ENCODE measurements around the gene CERKL. TPM values are rescaled to one million over a fixed set of nuclear protein-coding genes. Genes with fewer than 3 reads are reported as not detected.

Gene CERKL
- total and polyA plus RNA-seq, 9 of the 15 experiments (the other 6 are each of a cell fraction or from before 2014, with no cell fraction given) = 0.04 to 0.08 TPM; not detected in 7

DNA sequence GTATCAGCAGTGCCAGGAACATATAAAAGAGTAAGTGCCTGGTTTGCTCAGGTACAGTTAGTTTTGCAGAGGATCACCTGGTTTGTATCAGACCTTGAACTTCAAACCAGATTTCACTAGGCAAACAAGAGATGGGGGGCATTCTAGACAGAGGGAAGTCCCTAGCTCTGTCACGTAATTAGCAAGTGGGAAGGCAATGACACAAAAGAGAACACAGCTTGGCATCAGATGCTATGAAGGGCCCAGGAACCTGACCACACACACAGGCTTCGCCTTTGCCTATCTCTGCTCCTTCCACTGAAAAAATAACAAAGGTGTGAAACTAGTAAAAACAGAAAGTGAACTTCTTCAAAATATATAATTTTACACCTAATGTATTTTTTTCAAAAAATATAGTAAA lies 62.6 kb downstream of the CERKL start (continued):
- TF ChIP-seq, protein P1, sequence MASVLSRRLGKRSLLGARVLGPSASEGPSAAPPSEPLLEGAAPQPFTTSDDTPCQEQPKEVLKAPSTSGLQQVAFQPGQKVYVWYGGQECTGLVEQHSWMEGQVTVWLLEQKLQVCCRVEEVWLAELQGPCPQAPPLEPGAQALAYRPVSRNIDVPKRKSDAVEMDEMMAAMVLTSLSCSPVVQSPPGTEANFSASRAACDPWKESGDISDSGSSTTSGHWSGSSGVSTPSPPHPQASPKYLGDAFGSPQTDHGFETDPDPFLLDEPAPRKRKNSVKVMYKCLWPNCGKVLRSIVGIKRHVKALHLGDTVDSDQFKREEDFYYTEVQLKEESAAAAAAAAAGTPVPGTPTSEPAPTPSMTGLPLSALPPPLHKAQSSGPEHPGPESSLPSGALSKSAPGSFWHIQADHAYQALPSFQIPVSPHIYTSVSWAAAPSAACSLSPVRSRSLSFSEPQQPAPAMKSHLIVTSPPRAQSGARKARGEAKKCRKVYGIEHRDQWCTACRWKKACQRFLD (CRISPR knock-in tag; IDR thresholded peaks at IDR 0.05) = no peak
- no peak for TF ChIP-seq FUS (optimal IDR thresholded peaks at IDR 0.05; ENCODE audit: low read depth, low read length)

DNA sequence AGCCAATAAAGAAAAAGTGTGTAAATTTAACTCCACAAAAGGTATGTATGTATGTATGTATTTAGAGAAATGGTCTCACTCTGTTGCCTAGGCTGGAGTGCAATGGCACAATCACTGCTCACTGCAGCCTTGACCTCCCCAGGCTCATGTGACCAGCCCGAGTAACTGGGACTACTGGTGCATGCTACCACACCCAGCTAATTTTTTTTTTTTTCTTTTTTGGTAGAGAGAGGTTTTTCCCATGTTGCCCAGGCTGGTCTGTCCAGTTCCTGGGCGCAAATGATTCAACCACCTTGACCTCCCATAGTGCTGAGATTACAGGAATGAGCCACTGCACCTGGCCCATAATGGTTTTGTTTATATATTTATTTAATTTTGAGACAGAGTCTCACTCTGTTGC lies 67.1 kb downstream of the CERKL start:
- no peak for FAIRE-seq
- WGBS (ENCODE audit: insufficient coverage, low coverage, missing lambda C conversion rate) = 0% methylated on average over 2 of the region's 2 CpGs

More for the DNA sequence above, 67.1 kb downstream of the CERKL start:
- CTCF ChIA-PET (ENCODE audit: low intra/inter-chr PET ratio) = no interaction called here
- in situ Hi-C loops (cut with MboI) (no loop called here), intact Hi-C loops (cut with micrococcal nuclease) (no loop called here)
- Histone ChIP-seq H3K9me1 (ENCODE audit: control insufficient read depth, insufficient read depth, low read length) (no peaks in the 10 kb centered on the region), H3K27ac (ENCODE audit: extremely low read depth, low read depth, low read length) (no peak overlapping the region), H3K36me3 (ENCODE audit: control insufficient read depth, insufficient read depth, low read length) (no peaks in the 10 kb centered on the region), H3K9me3 (replicated peaks; ENCODE audit: control insufficient read depth, insufficient read depth, low read depth, low read length) (no peaks in the 10 kb centered on the region), H3K27me3 (ENCODE audit: control insufficient read depth in 2 of 2, insufficient read depth in 2 of 2, low read length in 2 of 2) (no peaks in the 10 kb centered on the region), H4K20me1 (replicated peaks; ENCODE audit: control insufficient read depth, insufficient read depth, low read length) (no peaks in the 10 kb centered on the region), H3K4me3 (no peak overlapping the region), H3K79me2 (ENCODE audit: control insufficient read depth, insufficient read depth, low read length) (no peaks in the 10 kb centered on the region), H3K9ac (ENCODE audit: insufficient read depth in 1 of 2, low read depth in 2 of 2, low read length in 2 of 2) (no peak overlapping the region), H3K4me2 (ENCODE audit: insufficient read depth, low read length) (no peak overlapping the region), H2AFZ (ENCODE audit: low read depth, low read length) (no peak overlapping the region), H3K4me1 (replicated peaks in 1 of 2; ENCODE audit: control insufficient read depth in 2 of 2, insufficient read depth in 2 of 2, low read length in 2 of 2) (no peaks in the 10 kb centered on the region)
- ATAC-seq = no peak
- POLR2A ChIA-PET = no interaction called here
- no TSS peak for BruUV-seq (replicated peaks)
- DNase-seq (ENCODE audit: extremely low read depth in 1 of 4, low spot score in 3 of 4) = no peak
- TF ChIP-seq POLR2H (tag; IDR thresholded peaks at IDR 0.05; ENCODE audit: low read depth) = no peak
- no peak for TF ChIP-seq MAFF (IDR thresholded peaks at IDR 0.05; ENCODE audit: low read length)
- no peak for TF ChIP-seq HMG20A (CRISPR knock-in tag; conservative IDR thresholded peaks at IDR 0.05)
- TF ChIP-seq ZNF282 (CRISPR knock-in tag; IDR thresholded peaks at IDR 0.05) = no peak
- no peak for TF ChIP-seq ZNF507 (tag; conservative IDR thresholded peaks at IDR 0.05)
- no peak for TF ChIP-seq CAMTA2 (CRISPR knock-in tag; conservative IDR thresholded peaks at IDR 0.05)
- TF ChIP-seq, protein P2, sequence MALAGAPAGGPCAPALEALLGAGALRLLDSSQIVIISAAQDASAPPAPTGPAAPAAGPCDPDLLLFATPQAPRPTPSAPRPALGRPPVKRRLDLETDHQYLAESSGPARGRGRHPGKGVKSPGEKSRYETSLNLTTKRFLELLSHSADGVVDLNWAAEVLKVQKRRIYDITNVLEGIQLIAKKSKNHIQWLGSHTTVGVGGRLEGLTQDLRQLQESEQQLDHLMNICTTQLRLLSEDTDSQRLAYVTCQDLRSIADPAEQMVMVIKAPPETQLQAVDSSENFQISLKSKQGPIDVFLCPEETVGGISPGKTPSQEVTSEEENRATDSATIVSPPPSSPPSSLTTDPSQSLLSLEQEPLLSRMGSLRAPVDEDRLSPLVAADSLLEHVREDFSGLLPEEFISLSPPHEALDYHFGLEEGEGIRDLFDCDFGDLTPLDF (CRISPR knock-in tag; IDR thresholded peaks at IDR 0.05) = no peak
- no peak for TF ChIP-seq NR4A1 (CRISPR knock-in tag; IDR thresholded peaks at IDR 0.05)
- TF ChIP-seq NR4A1 (tag; IDR thresholded peaks at IDR 0.05) = no peak
- TF ChIP-seq ZNF121 (CRISPR knock-in tag; conservative IDR thresholded peaks at IDR 0.05) = no peak
- no peak for TF ChIP-seq NCOR1 (IDR thresholded peaks at IDR 0.05)
- TF ChIP-seq ZKSCAN8 (CRISPR knock-in tag; IDR thresholded peaks at IDR 0.05) = no peak

Measured in K562 (cell line).